ENCODE measurements around the gene NASP. TPM values are rescaled to one million over a fixed set of nuclear protein-coding genes. Genes with fewer than 3 reads are reported as not detected.

NASP gene
- total and polyA plus RNA-seq, 2 experiments from 2014 or later: 294 to 1,039 TPM

GRCh38 chr1:45660336-45660735 is 76.5 kb downstream of the NASP start:
- Histone ChIP-seq H3K27me3 (ENCODE audit: insufficient read depth) (no peaks in the 10 kb centered on the region), H3K36me3 (ENCODE audit: insufficient read depth) (peaks cover 44% of the 10 kb centered on the region), H3K4me2 (no peak overlapping the region), H4K20me1 (replicated peaks; ENCODE audit: insufficient read depth) (peaks cover 35% of the 10 kb centered on the region), H3K4me1 (ENCODE audit: insufficient read depth) (no peaks in the 10 kb centered on the region), H3K9me2 (ENCODE audit: insufficient read depth) (no peaks in the 10 kb centered on the region), H3K27ac (ENCODE audit: low read depth) (no peak overlapping the region), H3K79me2 (replicated peaks; ENCODE audit: insufficient read depth) (peaks cover 79% of the 10 kb centered on the region), H2AFZ (no peak overlapping the region), H3K4me3 (no peak overlapping the region), H3F3A (replicated peaks; ENCODE audit: low read depth) (0 out of 2 replicates have a peak, but pooled peaks cover 5% of the 10 kb centered on the region)
- Mint-ChIP-seq H3K27ac (no peak overlapping the region), H3K4me1 (peaks cover 6% of the 10 kb centered on the region), H3K9me3 (no peaks in the 10 kb centered on the region), H3K36me3 (ENCODE audit: low read depth) (peaks cover 59% of the 10 kb centered on the region), H3K27me3 (ENCODE audit: insufficient read depth, low read depth, poor library complexity) (peaks cover 4% of the 10 kb centered on the region), H3K4me3 (no peak overlapping the region)
- no peak for TF ChIP-seq EZH2 (IDR thresholded peaks at IDR 0.05; ENCODE audit: low read depth, unreplicated experiment)
- no peak for TF ChIP-seq STAT1 (IDR thresholded peaks at IDR 0.05; ENCODE audit: unreplicated experiment)
- no peak for TF ChIP-seq REST (IDR thresholded peaks at IDR 0.05; ENCODE audit: unreplicated experiment)
- TF ChIP-seq ZNF114 (CRISPR knock-in tag; IDR thresholded peaks at IDR 0.05): no peak
- TF ChIP-seq CTCF (conservative IDR thresholded peaks at IDR 0.05; ENCODE audit: low read depth in 2 of 2): no peak
- TF ChIP-seq CREB1 (CRISPR knock-in tag; IDR thresholded peaks at IDR 0.05; ENCODE audit: low read depth): no peak
- no peak for TF ChIP-seq ETS1 (IDR thresholded peaks at IDR 0.05)
- TF ChIP-seq EZH2phosphoT487 (IDR thresholded peaks at IDR 0.05; ENCODE audit: unreplicated experiment): no peak
- DNase-seq (ENCODE audit: low spot score) (no peak), ATAC-seq (no peak)

- no peak overlapping the region for H3K4me3 ChIP-seq
- no peaks in the 10 kb centered on the region for H3K9me2 ChIP-seq (ENCODE audit: insufficient read depth)
- ATAC-seq (no peak), DNase-seq (ENCODE audit: low spot score) (no peak)
- H3K4me3 Mint-ChIP-seq: no peak overlapping the region
- no peaks in the 10 kb centered on the region for H3K4me1 ChIP-seq (ENCODE audit: insufficient read depth)
- no peak overlapping the region for H2AFZ ChIP-seq
- H3K36me3 Mint-ChIP-seq (ENCODE audit: low read depth): peaks cover 12% of the 10 kb centered on the region; the same call in 2 of the 3 replicates
- H3K4me1 Mint-ChIP-seq: peaks cover 8% of the 10 kb centered on the region; the same call in 2 of the 3 replicates
- no peak overlapping the region for H3K4me2 ChIP-seq
- H3K27me3 Mint-ChIP-seq (ENCODE audit: insufficient read depth, low read depth, poor library complexity): no peaks in the 10 kb centered on the region
- no peaks in the 10 kb centered on the region for H3K27me3 ChIP-seq (ENCODE audit: insufficient read depth)
- H3K79me2 ChIP-seq (replicated peaks; ENCODE audit: insufficient read depth): peaks cover 100% of the 10 kb centered on the region
- peaks cover 82% of the 10 kb centered on the region for H4K20me1 ChIP-seq (replicated peaks; ENCODE audit: insufficient read depth)
- H3K27ac ChIP-seq (ENCODE audit: low read depth): no peak overlapping the region
- no peaks in the 10 kb centered on the region for H3K36me3 ChIP-seq (ENCODE audit: insufficient read depth)
- H3K27ac Mint-ChIP-seq: no peak overlapping the region
- 0 out of 2 replicates have a peak, but pooled peaks cover 5% of the 10 kb centered on the region for H3F3A ChIP-seq (replicated peaks; ENCODE audit: low read depth)
- H3K9me3 Mint-ChIP-seq: peaks cover 2% of the 10 kb centered on the region; the same call in 1 of the 3 replicates
- TF ChIP-seq CTCF (conservative IDR thresholded peaks at IDR 0.05; ENCODE audit: low read depth in 2 of 2) (no peak), ZNF331 (CRISPR knock-in tag; IDR thresholded peaks at IDR 0.05; ENCODE audit: low read depth) (no peak), EZH2 (IDR thresholded peaks at IDR 0.05; ENCODE audit: low read depth, unreplicated experiment) (no peak), ETS1 (IDR thresholded peaks at IDR 0.05) (no peak), JUNB (IDR thresholded peaks at IDR 0.05; ENCODE audit: unreplicated experiment) (no peak), EZH2phosphoT487 (IDR thresholded peaks at IDR 0.05; ENCODE audit: unreplicated experiment) (no peak), NANOG (IDR thresholded peaks at IDR 0.05; ENCODE audit: borderline replicate concordance) (no peak), POLR2AphosphoS5 (IDR thresholded peaks at IDR 0.05; ENCODE audit: low read depth) (no peak), STAT1 (IDR thresholded peaks at IDR 0.05; ENCODE audit: unreplicated experiment) (no peak)
Observed at GRCh38 chr1:45666836-45667235, 83.0 kb downstream of the NASP start.
